ENCODE results near the gene TGIF2.

- TF ChIP-seq TAF1 (IDR thresholded peaks at IDR 0.05; ENCODE audit: borderline replicate concordance, low read depth, low read length) (no peak), POLR2A (IDR thresholded peaks at IDR 0.05; ENCODE audit: low read depth, low read length) (no peak; the same call in 1 of the 2 replicates)
These were observed 12.2 kb downstream of the TGIF2 start for GRCh38 chr20:36585410-36586125.

Measured in GM12892 (cell line).